IMR-90 (cell line): ENCODE measurements around the gene PNMA5. TPM values are rescaled to one million over a fixed set of nuclear protein-coding genes. Genes with fewer than 3 reads are reported as not detected.

Source experiments
- ATAC-seq: fragments of 200-7000 bp; cut with Tn5 transposase; 2 replicates; pipeline ENCODE4 v1.9.1; 2020; ENCODE audit warnings: low read depth, mild to moderate bottlenecking, moderate library complexity
- BruUV-seq: library from RNA; stranded (reverse); fragments of 400-500 nt; replicated peaks from 2 replicates; lab custom pipeline; 2021; lab: Mats Ljungman, UMichigan
- CTCF ChIA-PET: fragments of 300-600 bp; formaldehyde crosslinking; extraction: SDS; loops from one replicate; lab custom pipeline; 2021; ENCODE audit warnings: antibody characterized with exemption; lab: Yijun Ruan, JAX
- POLR2A ChIA-PET: fragments of 300-600 bp; sonication (Branson Sonifier 250); formaldehyde crosslinking; loops from one replicate; lab custom pipeline; 2022; ENCODE audit warnings: antibody characterized with exemption; ENCODE audit not compliant: unreplicated experiment; lab: Charles Lee
- DNase-seq: peaks from one replicate; pipeline ENCODE4 v3.0.0; 2013
- H2AFZ ChIP-seq: replicated peaks from 2 replicates; pipeline ENCODE3; 2013; ENCODE audit warnings: low read length, mild to moderate bottlenecking; ENCODE audit not compliant: poor library complexity
- H2AK5ac ChIP-seq: 2 replicates; pipeline ENCODE4 v1.6.1; 2013; ENCODE audit warnings: low read depth, low read length, inconsistent platforms
- H2AK9ac ChIP-seq: replicated peaks from 2 replicates; pipeline ENCODE3; 2013; ENCODE audit warnings: mild to moderate bottlenecking, low read depth, low read length, moderate library complexity; ENCODE audit not compliant: poor library complexity
- H2BK120ac ChIP-seq: 2 replicates; pipeline ENCODE4 v1.6.1; 2013; ENCODE audit warnings: low read depth, low read length, inconsistent platforms
- H2BK15ac ChIP-seq: 3 replicates; pipeline ENCODE4 v1.6.1; 2013; ENCODE audit warnings: low read depth, low read length, inconsistent platforms
- H2BK20ac ChIP-seq: 2 replicates; pipeline ENCODE4 v1.6.1; 2013; ENCODE audit warnings: low read depth, mild to moderate bottlenecking, inconsistent platforms, low read length, moderate library complexity
- H2BK5ac ChIP-seq: 2 replicates; pipeline ENCODE4 v1.6.1; 2013; ENCODE audit warnings: mild to moderate bottlenecking, low read depth, low read length, inconsistent platforms; ENCODE audit not compliant: poor library complexity, severe bottlenecking
- H3K14ac ChIP-seq: replicated peaks from 2 replicates; pipeline ENCODE4 v1.6.1; 2013; ENCODE audit warnings: low read depth, low read length, inconsistent platforms
- H3K18ac ChIP-seq: 2 replicates; pipeline ENCODE4 v1.6.1; 2013; ENCODE audit warnings: low read depth, low read length, control low read depth
- H3K23ac ChIP-seq: 2 replicates; pipeline ENCODE4 v1.6.1; 2013; ENCODE audit warnings: low read depth, low read length, inconsistent platforms
- H3K27ac ChIP-seq: 2 replicates; pipeline ENCODE4 v1.5.1; 2013; ENCODE audit warnings: mild to moderate bottlenecking, control low read depth, low read length; ENCODE audit not compliant: insufficient read depth
- H3K27me3 ChIP-seq: 2 replicates; pipeline ENCODE4 v1.6.1; 2013; ENCODE audit warnings: low read length; ENCODE audit not compliant: control insufficient read depth, insufficient read depth
- H3K36me3 ChIP-seq: 2 replicates; pipeline ENCODE4 v1.6.1; 2013; ENCODE audit warnings: low read length, mixed read lengths; ENCODE audit not compliant: control insufficient read depth, insufficient read depth
- H3K4ac ChIP-seq: 2 replicates; pipeline ENCODE4 v1.6.1; 2013; ENCODE audit warnings: low read depth, low read length, inconsistent platforms
- H3K4me1 ChIP-seq: 2 replicates; pipeline ENCODE4 v1.6.1; 2013; ENCODE audit warnings: low read length, mixed read lengths; ENCODE audit not compliant: control insufficient read depth, insufficient read depth
- H3K4me2 ChIP-seq: 2 replicates; pipeline ENCODE4 v1.6.1; 2013; ENCODE audit warnings: low read depth, mild to moderate bottlenecking, control low read depth, low read length, moderate library complexity
- H3K4me3 ChIP-seq: 2 replicates; pipeline ENCODE4 v1.5.1; 2013; ENCODE audit warnings: low read depth, mild to moderate bottlenecking, control low read depth, low read length, moderate library complexity; ENCODE audit not compliant: insufficient read depth
- H3K56ac ChIP-seq: 2 replicates; pipeline ENCODE4 v1.6.1; 2013; ENCODE audit warnings: low read length, inconsistent platforms; ENCODE audit not compliant: insufficient read depth; ENCODE audit errors: extremely low read depth
- H3K79me1 ChIP-seq, 2 experiments: 2 replicates each; pipeline ENCODE4 v1.6.1; 2013; ENCODE audit warnings: low read length in 2 of 2, inconsistent platforms in 1 of 2, low read depth in 1 of 2
- H3K9ac ChIP-seq: 2 replicates; pipeline ENCODE4 v1.6.1; 2013; ENCODE audit warnings: low read depth, low read length, control low read depth
- H3K9me1 ChIP-seq: 2 replicates; pipeline ENCODE4 v1.6.1; 2013; ENCODE audit warnings: low read length, inconsistent platforms; ENCODE audit not compliant: insufficient read depth
- H3K9me3 ChIP-seq: 2 replicates; pipeline ENCODE4 v1.6.1; 2013; ENCODE audit warnings: low read length; ENCODE audit not compliant: control insufficient read depth, insufficient read depth
- H4K20me1 ChIP-seq: 2 replicates; pipeline ENCODE4 v1.6.1; 2013; ENCODE audit warnings: low read length, inconsistent platforms; ENCODE audit not compliant: insufficient read depth
- H4K5ac ChIP-seq: 2 replicates; pipeline ENCODE4 v1.6.1; 2013; ENCODE audit warnings: mild to moderate bottlenecking, low read depth, low read length, control low read depth
- H4K8ac ChIP-seq, 2 experiments: 2 replicates each; pipeline ENCODE4 v1.6.1; 2013; ENCODE audit warnings: low read depth in 2 of 2, low read length in 2 of 2, control low read depth in 1 of 2, inconsistent platforms in 1 of 2
- H4K91ac ChIP-seq: 2 replicates; pipeline ENCODE4 v1.6.1; 2013; ENCODE audit warnings: low read depth, low read length, inconsistent platforms; ENCODE audit not compliant: insufficient read depth
- BHLHE40 ChIP-seq: fragments of 150-350 bp; IDR thresholded peaks from 2 replicates; pipeline ENCODE4 v1.6.1; 2016; ENCODE audit warnings: mild to moderate bottlenecking, low read depth, low read length
- CEBPB ChIP-seq: IDR thresholded peaks from 2 replicates; pipeline ENCODE4 v1.6.1; 2012; ENCODE audit warnings: low read depth, low read length, improper control_type of control experiment
- CHD1 ChIP-seq: IDR thresholded peaks from 2 replicates; pipeline ENCODE4 v1.6.1; 2012; ENCODE audit warnings: low read depth, low read length, improper control_type of control experiment
- FOS ChIP-seq: fragments of 150-350 bp; IDR thresholded peaks from 2 replicates; pipeline ENCODE4 v1.6.1; 2016; ENCODE audit warnings: low read depth, low read length
- MAZ ChIP-seq: IDR thresholded peaks from 2 replicates; pipeline ENCODE4 v1.6.1; 2012; ENCODE audit warnings: low read depth, mild to moderate bottlenecking, low read length, improper control_type of control experiment, moderate library complexity, borderline replicate concordance
- MXI1 ChIP-seq: IDR thresholded peaks from 2 replicates; pipeline ENCODE4 v1.6.1; 2012; ENCODE audit warnings: low read depth, mild to moderate bottlenecking, low read length, moderate library complexity, borderline replicate concordance
- NFE2L2 ChIP-seq: fragments of 150-350 bp; IDR thresholded peaks from 2 replicates; pipeline ENCODE4 v1.6.1; 2016; ENCODE audit warnings: low read depth, mild to moderate bottlenecking, low read length
- POLR2A ChIP-seq: IDR thresholded peaks from 2 replicates; pipeline ENCODE4 v1.6.1; 2012; ENCODE audit warnings: mild to moderate bottlenecking, low read depth, low read length
- RAD21 ChIP-seq: IDR thresholded peaks from 2 replicates; pipeline ENCODE4 v1.6.1; 2012; ENCODE audit warnings: low read length, improper control_type of control experiment
- RCOR1 ChIP-seq: IDR thresholded peaks from 2 replicates; pipeline ENCODE4 v1.6.1; 2012; ENCODE audit warnings: mild to moderate bottlenecking, low read length, improper control_type of control experiment; ENCODE audit not compliant: insufficient replicate concordance
- RFX5 ChIP-seq: IDR thresholded peaks from 2 replicates; pipeline ENCODE4 v1.8.0; 2012; ENCODE audit warnings: low read depth, mild to moderate bottlenecking, low read length, moderate library complexity
- SMC3 ChIP-seq: fragments of 150-350 bp; IDR thresholded peaks from 2 replicates; pipeline ENCODE4 v1.6.1; 2016; ENCODE audit warnings: low read depth, mild to moderate bottlenecking, antibody characterized with exemption, low read length, moderate library complexity
- WGBS, 2 experiments: methylation state at CpG; one replicate each; pipeline versions ENCODE4 v1.1.5 to v1.1.7; 2013; ENCODE audit warnings: missing lambda C conversion rate in 2 of 2; ENCODE audit not compliant: insufficient read length in 1 of 2; ENCODE audit errors: extremely low coverage in 2 of 2; 5-methylcytosine and 5-hydroxymethylcytosine counted together
- dilution Hi-C: fragments of 300-500 bp; cut with HindIII; formaldehyde crosslinking; loops from one replicate; pipeline ENCODE4 v1.14.3; 2018; ENCODE audit warnings: low sequenced_read_pairs; ENCODE audit not compliant: unreplicated experiment
- in situ Hi-C: fragments of 300-500 bp; cut with MboI; formaldehyde crosslinking; loops from 3 replicates; pipeline ENCODE4 v1.14.3; 2019; ENCODE audit warnings: low sequenced_read_pairs, inconsistent platforms, mixed read lengths
- intact Hi-C: fragments of 100-400 bp; cut with micrococcal nuclease; formaldehyde crosslinking; loops from 2 replicates; pipeline ENCODE4 v1.10.0; 2022
- polyA plus RNA-seq, 3 experiments: library from polyadenylated mRNA; depleted of rRNA; stranded (reverse); fragments of >200 nt; gene quantifications; 2 replicates each; pipeline ENCODE4 v1.2.3, GENCODE V29; 2012; ENCODE audit warnings: low replicate concordance in 1 of 3
- total RNA-seq: library from RNA; depleted of rRNA; stranded (reverse); fragments of >200 nt; gene quantifications from 2 replicates; pipeline ENCODE4 v1.2.3, GENCODE V29; 2012
- TF ChIP-seq, protein P1 (sequence below): fragments of 150-350 bp; IDR thresholded peaks from 2 replicates; pipeline ENCODE4 v1.6.1; 2017; ENCODE audit warnings: mild to moderate bottlenecking, antibody characterized with exemption, low read length, low read depth
- TF ChIP-seq, protein P2 (sequence below): fragments of 150-350 bp; IDR thresholded peaks from 2 replicates; pipeline ENCODE4 v1.6.1; 2016; ENCODE audit warnings: low read depth, mild to moderate bottlenecking, low read length, moderate library complexity, borderline replicate concordance
- TF ChIP-seq, protein P3 (sequence below): conservative IDR thresholded peaks from 2 replicates; pipeline ENCODE4 v1.5.1; 2012; ENCODE audit warnings: mild to moderate bottlenecking, low read depth, low read length, improper control_type of control experiment

Gene PNMA5
- total and polyA plus RNA-seq, 2 of the 4 experiments (the other 2 are of a cell fraction): not detected

DNA sequence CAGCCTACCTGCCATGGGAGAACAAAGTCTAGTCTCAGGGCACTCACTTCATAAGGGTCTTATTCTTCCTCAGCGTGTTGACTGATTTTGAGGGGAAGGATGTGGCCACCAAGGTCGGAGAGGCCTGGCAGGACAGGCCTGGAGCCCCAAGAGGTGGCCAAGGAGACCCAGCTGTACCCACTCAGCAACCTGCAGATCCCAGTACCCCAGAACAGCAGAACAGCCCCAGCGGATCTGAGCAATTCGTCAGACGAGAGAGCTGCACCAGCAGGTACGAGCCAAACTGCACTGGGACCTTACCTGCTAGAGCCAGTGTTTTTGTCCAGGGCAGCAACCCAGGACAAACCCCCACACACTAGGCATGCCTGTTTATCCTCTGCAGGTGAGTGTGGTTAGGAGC, 34.3 kb downstream of the PNMA5 start:
- ChIA-PET POLR2A (no interaction called here), CTCF (no interaction called here)
- intact Hi-C loops (loop anchor here (1.0 to 10.0 kb wide), 3 partner anchors 538 to 1755 kb away; no protein-coding TSS in a partner anchor), dilution Hi-C loops (no loop called here), in situ Hi-C loops (loop anchor here (25.0 kb wide), 3 partner anchors 703 to 1578 kb away; partner anchors contain the start of genes AVPR2, G6PD, IKBKG and PNCK)
- Histone ChIP-seq H4K20me1 (no peaks in the 10 kb centered on the region), H2AK9ac (peak overlapping the region; percentile 45), H3K9ac (no peak overlapping the region), H3K79me1 (no peaks in the 10 kb centered on the region), H3K4me2 (no peak overlapping the region), H3K36me3 (no peaks in the 10 kb centered on the region), H4K91ac (no peak overlapping the region), H3K27me3 (no peaks in the 10 kb centered on the region), H2BK15ac (no peak overlapping the region), H2BK5ac (no peak overlapping the region), H3K18ac (no peak overlapping the region), H2AK5ac (no peak overlapping the region), H4K5ac (peak overlapping the region; percentile 43; the same call in 1 of the 2 replicates), H3K9me3 (no peaks in the 10 kb centered on the region), H2AFZ (peak overlapping the region; percentile 90), H3K23ac (no peak overlapping the region), H3K4me1 (no peaks in the 10 kb centered on the region), H3K9me1 (no peaks in the 10 kb centered on the region), H4K8ac (peak overlapping the region; percentile 67 to 77; a peak in 2 of 4 replicates), H3K56ac (no peak overlapping the region), H3K27ac (no peak overlapping the region), H3K14ac (no peak overlapping the region), H3K4ac (no peak overlapping the region), H2BK20ac (no peak overlapping the region), H3K4me3 (no peak overlapping the region), H2BK120ac (no peak overlapping the region)
- DNase-seq (no peak), ATAC-seq (no peak)
- no CpG with 5 or more reads among the region's 6 CpGs for WGBS, 2 experiments
- BruUV-seq: no TSS peak
- TF ChIP-seq NFE2L2 (no peak), MXI1 (no peak), FOS (no peak), CHD1 (no peak), RFX5 (no peak), RCOR1 (no peak), MAZ (no peak), POLR2A (no peak), RAD21 (no peak), SMC3 (no peak), BHLHE40 (no peak), CEBPB (no peak)
- TF ChIP-seq, protein P1, sequence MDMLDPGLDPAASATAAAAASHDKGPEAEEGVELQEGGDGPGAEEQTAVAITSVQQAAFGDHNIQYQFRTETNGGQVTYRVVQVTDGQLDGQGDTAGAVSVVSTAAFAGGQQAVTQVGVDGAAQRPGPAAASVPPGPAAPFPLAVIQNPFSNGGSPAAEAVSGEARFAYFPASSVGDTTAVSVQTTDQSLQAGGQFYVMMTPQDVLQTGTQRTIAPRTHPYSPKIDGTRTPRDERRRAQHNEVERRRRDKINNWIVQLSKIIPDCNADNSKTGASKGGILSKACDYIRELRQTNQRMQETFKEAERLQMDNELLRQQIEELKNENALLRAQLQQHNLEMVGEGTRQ: no peak
- TF ChIP-seq, protein P2, sequence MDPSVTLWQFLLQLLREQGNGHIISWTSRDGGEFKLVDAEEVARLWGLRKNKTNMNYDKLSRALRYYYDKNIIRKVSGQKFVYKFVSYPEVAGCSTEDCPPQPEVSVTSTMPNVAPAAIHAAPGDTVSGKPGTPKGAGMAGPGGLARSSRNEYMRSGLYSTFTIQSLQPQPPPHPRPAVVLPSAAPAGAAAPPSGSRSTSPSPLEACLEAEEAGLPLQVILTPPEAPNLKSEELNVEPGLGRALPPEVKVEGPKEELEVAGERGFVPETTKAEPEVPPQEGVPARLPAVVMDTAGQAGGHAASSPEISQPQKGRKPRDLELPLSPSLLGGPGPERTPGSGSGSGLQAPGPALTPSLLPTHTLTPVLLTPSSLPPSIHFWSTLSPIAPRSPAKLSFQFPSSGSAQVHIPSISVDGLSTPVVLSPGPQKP: no peak
- TF ChIP-seq, protein P3, sequence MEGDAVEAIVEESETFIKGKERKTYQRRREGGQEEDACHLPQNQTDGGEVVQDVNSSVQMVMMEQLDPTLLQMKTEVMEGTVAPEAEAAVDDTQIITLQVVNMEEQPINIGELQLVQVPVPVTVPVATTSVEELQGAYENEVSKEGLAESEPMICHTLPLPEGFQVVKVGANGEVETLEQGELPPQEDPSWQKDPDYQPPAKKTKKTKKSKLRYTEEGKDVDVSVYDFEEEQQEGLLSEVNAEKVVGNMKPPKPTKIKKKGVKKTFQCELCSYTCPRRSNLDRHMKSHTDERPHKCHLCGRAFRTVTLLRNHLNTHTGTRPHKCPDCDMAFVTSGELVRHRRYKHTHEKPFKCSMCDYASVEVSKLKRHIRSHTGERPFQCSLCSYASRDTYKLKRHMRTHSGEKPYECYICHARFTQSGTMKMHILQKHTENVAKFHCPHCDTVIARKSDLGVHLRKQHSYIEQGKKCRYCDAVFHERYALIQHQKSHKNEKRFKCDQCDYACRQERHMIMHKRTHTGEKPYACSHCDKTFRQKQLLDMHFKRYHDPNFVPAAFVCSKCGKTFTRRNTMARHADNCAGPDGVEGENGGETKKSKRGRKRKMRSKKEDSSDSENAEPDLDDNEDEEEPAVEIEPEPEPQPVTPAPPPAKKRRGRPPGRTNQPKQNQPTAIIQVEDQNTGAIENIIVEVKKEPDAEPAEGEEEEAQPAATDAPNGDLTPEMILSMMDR: no peak
